ENCODE measurements around the gene AUTS2. TPM values are rescaled to one million over a fixed set of nuclear protein-coding genes. Genes with fewer than 3 reads are reported as not detected.

Gene AUTS2
- total RNA-seq, 1 donor from 2014 or later = 94.1 TPM

DNA sequence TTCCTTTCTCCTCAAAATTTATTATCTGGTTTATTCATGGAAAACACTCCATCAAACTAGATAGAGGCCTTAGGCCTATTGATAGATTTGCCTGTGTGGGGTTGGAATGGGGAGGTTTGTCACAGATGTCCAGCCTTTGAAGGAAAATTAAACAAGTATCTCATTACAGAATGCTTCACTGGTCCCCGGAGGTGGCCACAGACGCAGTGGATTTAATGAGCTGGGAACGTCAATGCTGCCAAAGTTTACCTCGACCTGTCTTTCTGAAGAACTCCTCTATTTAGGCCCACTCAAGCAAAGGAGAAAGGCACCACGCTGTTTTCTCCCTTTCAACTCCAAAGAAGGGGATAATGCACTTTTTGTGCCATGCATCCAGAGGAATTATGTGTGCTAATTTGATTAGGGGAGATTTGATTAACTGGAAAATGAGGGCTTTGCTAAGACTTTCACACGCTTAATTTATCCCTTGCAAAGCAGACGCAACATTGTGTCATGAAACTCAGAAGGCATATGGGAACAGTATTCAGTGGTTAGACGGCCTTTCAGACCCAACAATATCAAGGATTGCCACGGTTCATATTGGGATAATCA is 974.9 kb downstream of the AUTS2 start:
- peaks cover 26% of the 10 kb centered on the region for H3K36me3 Mint-ChIP-seq
- H3K9me3 Mint-ChIP-seq = no peaks in the 10 kb centered on the region
- H3K4me3 Mint-ChIP-seq = no peak overlapping the region
- DNase-seq (ENCODE audit: extremely low spot score, unreplicated experiment) = no peak
- H3K27ac Mint-ChIP-seq = peak overlapping the region; percentile 30
- H3K4me1 Mint-ChIP-seq (ENCODE audit: unreplicated experiment) = peaks cover 43% of the 10 kb centered on the region
- TF ChIP-seq, protein P1, sequence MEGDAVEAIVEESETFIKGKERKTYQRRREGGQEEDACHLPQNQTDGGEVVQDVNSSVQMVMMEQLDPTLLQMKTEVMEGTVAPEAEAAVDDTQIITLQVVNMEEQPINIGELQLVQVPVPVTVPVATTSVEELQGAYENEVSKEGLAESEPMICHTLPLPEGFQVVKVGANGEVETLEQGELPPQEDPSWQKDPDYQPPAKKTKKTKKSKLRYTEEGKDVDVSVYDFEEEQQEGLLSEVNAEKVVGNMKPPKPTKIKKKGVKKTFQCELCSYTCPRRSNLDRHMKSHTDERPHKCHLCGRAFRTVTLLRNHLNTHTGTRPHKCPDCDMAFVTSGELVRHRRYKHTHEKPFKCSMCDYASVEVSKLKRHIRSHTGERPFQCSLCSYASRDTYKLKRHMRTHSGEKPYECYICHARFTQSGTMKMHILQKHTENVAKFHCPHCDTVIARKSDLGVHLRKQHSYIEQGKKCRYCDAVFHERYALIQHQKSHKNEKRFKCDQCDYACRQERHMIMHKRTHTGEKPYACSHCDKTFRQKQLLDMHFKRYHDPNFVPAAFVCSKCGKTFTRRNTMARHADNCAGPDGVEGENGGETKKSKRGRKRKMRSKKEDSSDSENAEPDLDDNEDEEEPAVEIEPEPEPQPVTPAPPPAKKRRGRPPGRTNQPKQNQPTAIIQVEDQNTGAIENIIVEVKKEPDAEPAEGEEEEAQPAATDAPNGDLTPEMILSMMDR (conservative IDR thresholded peaks at IDR 0.05) = no peak
- H3K27me3 Mint-ChIP-seq = peaks cover 48% of the 10 kb centered on the region

DNA sequence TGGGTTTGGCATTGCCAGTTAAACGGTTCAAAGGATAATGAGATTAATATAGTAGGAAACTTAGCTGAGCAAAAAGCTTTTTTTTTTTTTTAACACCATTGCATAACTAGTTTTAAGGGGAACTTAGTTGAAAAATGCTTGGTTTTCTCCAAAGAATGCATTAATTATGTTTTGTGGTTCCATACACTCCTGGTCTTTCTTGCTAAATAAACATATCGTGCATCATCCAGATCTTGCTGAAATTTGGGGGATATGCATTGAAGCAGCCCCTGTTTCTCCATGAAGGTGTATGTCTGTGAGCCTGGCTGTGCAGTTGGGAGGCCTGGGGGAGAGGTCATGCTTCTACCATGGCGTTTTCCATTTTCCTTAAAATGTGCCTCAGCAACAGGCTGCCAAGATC is 975.4 kb downstream of the AUTS2 start:
- no peak for DNase-seq (ENCODE audit: extremely low spot score, unreplicated experiment)
- H3K36me3 Mint-ChIP-seq = peaks cover 25% of the 10 kb centered on the region
- H3K27ac Mint-ChIP-seq = no peak overlapping the region
- no peak overlapping the region for H3K4me3 Mint-ChIP-seq
- H3K27me3 Mint-ChIP-seq = peaks cover 48% of the 10 kb centered on the region
- TF ChIP-seq, protein P1 (conservative IDR thresholded peaks at IDR 0.05) = no peak
- H3K4me1 Mint-ChIP-seq (ENCODE audit: unreplicated experiment) = peaks cover 43% of the 10 kb centered on the region
- no peaks in the 10 kb centered on the region for H3K9me3 Mint-ChIP-seq

DNA sequence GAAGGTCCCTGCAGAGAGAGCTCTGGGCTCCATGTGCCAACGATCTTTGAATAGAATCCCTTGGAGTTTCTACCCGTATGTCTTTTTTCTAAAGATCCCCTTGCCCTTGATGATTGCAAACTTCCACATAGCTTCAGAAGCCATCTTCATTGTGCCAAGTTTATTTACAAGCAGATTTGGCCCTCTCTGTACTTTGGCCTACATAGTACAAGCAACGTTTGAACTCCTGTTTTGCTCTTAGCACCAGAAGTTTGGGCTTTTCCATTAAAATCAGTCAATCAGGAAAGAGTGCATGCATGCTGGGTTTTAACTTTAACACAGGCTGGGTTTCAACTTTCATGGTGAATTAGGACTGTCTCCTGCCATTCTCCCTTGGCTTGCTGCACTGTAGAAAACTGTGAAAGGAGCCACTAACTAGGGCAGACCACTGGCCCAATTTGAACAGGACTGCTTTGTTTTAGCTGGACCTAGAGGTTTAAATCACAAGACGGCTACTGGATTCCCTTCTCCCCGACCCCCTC is 976.1 kb downstream of the AUTS2 start:
- no peak for DNase-seq (ENCODE audit: extremely low spot score, unreplicated experiment)
- Mint-ChIP-seq H3K4me1 (ENCODE audit: unreplicated experiment) (peaks cover 38% of the 10 kb centered on the region), H3K9me3 (no peaks in the 10 kb centered on the region), H3K27me3 (peaks cover 43% of the 10 kb centered on the region), H3K36me3 (peaks cover 25% of the 10 kb centered on the region), H3K4me3 (no peak overlapping the region), H3K27ac (no peak overlapping the region)
- TF ChIP-seq, protein P1 (conservative IDR thresholded peaks at IDR 0.05) = no peak

DNA sequence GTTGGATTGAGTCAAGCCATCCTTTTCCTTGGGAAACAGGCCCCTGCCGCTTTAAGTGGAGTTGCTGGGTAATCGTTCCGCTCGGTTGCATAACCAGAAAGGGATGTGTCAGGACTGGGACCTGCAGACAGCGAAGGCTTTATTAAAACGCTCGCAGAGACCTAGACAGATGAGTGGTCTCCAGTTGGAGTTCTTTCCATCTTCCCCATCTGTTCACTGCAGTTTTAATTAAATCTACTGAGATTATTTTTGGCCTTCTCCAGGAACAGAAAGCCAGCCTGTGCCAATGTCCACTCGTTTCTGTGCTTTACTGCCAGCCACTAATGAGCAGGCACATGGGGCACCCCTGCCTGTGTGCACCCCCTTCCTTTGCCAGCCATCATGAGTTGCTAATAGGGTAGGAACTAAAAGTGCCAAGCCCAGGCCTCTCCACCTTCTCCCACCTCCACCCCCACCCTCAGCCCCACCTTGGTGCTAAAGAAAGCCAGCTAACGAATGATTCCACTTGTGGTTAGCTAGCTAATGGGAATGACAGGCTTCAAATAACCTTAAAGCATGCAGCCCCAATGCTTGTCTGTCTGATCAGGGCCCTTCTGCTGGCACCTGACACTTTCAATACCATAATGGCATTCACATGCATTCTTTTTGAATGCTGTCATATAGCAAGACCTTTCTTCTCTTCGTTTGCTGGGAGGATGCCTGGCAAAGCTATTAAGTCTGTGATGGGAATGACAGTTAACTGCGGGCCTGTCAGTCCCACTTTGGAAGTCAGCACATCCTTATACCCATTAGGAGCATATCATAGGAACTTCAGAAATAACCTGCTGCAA is 976.9 kb downstream of the AUTS2 start:
- Mint-ChIP-seq H3K4me1 (ENCODE audit: unreplicated experiment) (peaks cover 37% of the 10 kb centered on the region), H3K27ac (no peak overlapping the region), H3K36me3 (peaks cover 25% of the 10 kb centered on the region), H3K4me3 (no peak overlapping the region), H3K27me3 (peaks cover 44% of the 10 kb centered on the region), H3K9me3 (no peaks in the 10 kb centered on the region)
- TF ChIP-seq, protein P1 (conservative IDR thresholded peaks at IDR 0.05) = no peak
- DNase-seq (ENCODE audit: extremely low spot score, unreplicated experiment) = no peak

DNA sequence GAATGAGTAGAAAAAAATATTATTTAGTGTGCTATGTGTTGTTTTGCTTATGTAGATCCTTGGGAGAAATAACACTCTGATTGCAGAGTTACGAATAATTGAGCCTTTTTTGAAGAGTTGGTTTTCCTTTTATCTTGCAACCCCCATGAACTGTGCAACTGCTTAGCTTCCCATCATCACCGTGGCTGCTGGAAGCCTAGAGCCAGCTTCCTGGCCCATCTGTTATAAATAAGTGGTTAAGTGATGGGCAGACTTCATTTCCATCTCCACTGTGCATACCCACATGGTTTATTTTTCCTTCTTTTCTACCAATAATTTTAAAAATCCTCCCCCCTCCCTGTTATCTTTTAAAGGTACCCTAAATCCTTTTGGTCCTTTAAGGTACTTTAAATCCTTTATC is 978.8 kb downstream of the AUTS2 start:
- Mint-ChIP-seq H3K27me3 (peaks cover 25% of the 10 kb centered on the region), H3K9me3 (no peaks in the 10 kb centered on the region), H3K4me1 (ENCODE audit: unreplicated experiment) (peaks cover 31% of the 10 kb centered on the region), H3K27ac (no peak overlapping the region), H3K36me3 (peaks cover 14% of the 10 kb centered on the region), H3K4me3 (no peak overlapping the region)
- DNase-seq (ENCODE audit: extremely low spot score, unreplicated experiment) = no peak
- TF ChIP-seq, protein P1 (conservative IDR thresholded peaks at IDR 0.05) = no peak
